ENCODE data around the gene GJD2. TPM values are rescaled to one million over a fixed set of nuclear protein-coding genes. Genes with fewer than 3 reads are reported as not detected.
A peak's percentile ranks its signal among the peaks of the same experiment; 100 is the strongest.

Gene GJD2
- not detected in 2 replicates for total RNA-seq (2014; rRNA removed; shearing (Covaris generic))
- polyA plus RNA-seq (2014; cell fraction: nucleus; rRNA removed) = not detected in 2 replicates

- no peak for DNase-seq (ENCODE audit: extremely low read depth, low read depth)
Measured at GRCh38 chr15:34754674-34755418, at the start of gene GJD2. TSS of gene GJD2 (minus strand) at chr15:34754998. CDS start at chr15:34754488, 510 bp downstream.

- DNase-seq (ENCODE audit: extremely low read depth, low read depth) = no peak
Measured at GRCh38 chr15:34804113-34804512, 49.3 kb upstream of the GJD2 start.

- DNase-seq (ENCODE audit: extremely low read depth, low read depth) = no peak
Measured at GRCh38 chr15:34802803-34803750, 48.3 kb upstream of the GJD2 start.

DNA sequence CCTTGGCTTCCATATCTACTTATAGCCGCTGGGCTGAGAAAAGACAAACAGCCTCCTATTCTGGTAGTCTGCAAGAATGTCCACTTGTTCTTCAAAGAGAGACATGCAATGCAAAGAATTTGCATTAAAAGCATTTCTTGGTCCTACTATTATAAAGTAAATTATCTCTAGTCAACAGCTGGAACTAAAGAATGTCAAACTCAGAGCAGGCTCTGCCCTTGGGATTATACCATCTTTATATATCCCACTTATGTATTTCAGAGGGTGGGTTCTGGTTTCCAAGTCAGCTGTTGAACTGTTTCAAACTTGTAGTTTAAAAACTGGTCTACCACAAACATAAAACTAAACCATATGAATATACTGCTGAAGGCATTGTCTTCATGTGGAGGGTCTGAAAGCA is 47.6 kb upstream of the GJD2 start:
- DNase-seq (ENCODE audit: extremely low read depth, low read depth) = no peak

DNA sequence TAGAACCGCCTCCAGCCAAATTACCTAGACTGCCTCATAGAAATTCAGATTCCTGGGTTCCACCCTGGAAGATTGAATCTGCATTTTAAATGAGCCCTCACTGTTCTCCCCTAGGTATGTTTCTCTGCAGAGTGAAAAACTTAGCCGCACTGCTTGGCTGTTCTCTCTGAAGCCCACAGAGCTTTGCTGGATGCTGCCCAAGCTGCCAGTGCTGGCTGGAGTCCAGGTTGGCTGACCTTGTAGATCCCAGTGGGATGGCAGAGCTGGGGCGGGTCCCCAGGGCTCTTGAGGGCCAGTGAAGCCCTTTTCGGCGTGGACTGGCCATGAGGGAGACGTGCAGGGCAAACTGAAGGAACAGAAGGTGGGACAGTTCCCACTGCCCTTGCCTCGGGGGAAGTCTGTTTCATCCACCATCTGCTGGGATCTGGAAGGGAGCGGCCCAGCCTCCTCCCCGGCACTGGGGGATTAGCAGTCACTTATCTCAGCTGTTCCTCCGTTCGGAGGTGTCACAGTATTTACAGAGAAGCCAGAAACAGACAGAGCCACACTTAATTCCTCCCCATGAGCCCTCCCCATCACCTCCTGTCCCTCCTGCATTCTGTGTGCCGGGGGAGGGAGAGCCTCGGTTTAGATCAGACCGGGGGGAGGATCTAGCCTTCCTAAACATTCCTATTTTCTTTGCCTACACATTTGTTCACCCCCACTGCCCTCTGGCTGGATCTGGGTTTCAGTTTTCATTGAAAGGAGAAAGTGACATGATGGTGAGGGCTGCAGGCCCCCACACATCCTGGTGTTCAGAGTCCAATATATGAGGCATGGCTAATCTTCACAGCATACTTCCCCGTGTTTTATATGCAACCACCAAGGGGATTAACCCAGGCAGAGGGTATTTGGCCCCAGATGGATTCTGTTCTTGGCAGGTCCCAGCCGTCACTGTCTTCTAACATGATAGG is 44.6 kb upstream of the GJD2 start:
- no peak for DNase-seq (ENCODE audit: extremely low read depth, low read depth)

DNA sequence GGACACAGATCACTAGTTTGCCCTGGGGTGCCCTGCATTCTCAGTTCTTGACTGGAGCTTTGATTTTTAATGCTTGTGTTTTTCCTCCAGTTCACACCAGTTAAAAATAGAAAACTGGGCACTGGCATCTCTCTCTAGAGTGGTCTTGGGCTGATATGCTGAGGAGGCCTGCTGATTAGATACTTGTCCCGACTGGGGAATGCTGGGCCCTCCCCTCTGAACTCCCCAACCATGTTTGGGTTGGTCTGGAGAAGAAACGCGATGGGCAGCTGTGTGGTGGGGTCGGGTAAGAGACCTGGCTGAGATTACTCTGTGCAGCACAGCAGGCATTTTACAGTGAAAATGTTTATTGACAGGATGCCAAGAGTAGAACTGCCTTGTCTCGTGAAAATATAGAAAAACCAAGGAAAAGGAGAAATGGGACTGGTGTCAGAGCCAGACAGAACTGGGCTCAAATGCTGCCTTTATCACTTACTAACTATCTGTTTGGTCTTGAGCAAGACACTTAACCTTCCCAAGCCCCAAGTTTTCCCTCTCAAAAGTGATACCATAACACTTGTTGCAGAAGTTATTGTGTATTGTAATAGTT is 42.1 kb upstream of the GJD2 start:
- no peak for DNase-seq (ENCODE audit: extremely low read depth, low read depth)

DNA sequence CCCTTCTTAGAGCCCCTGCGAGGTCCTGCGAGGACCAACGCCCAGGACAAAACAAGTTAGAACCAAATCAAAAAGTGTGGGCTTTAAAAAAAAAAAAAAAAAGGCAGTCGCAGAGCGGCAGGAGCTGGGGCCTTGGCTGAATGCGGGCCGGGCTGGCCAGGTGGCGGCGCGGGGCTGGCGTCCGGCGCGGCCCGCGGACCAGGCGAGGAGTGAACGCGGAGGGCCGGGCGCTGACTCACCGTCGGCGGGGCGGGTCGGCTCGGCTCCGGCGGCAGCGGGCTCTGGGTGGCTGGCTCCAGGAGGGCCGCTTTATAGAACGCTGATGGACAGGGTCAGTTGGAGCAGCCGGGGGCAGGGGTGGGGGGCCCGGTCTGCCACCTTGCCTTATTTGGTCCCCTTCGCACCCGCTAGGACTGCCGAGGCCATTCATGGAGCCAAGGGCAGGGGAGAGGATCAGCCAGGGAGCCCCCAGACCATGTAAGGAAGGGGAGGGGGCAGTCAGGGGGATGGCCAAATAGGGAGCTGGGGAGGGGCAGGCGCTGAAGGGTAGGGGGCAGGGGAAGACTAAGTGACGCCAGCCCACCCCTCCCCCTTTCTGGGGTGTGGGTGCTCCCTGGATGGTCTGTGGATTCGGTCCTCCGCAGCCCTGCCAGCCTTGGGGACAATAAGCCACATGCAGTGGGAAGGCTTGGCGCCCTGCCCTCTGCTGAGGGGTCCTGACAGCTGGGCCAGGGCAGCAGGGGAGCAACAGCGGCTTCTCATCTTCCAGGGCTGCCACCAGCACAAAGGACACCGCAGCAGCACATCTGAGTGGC is 40.7 kb upstream of the GJD2 start, which contains the start of gene ACTC1:
Gene ACTC1 (minus strand): TSS at position 283 of the 815 bp plus-strand sequence. CDS start 741 bp downstream, outside the sequence.
- DNase-seq (ENCODE audit: extremely low read depth, low read depth) = peak; percentile 25

DNA sequence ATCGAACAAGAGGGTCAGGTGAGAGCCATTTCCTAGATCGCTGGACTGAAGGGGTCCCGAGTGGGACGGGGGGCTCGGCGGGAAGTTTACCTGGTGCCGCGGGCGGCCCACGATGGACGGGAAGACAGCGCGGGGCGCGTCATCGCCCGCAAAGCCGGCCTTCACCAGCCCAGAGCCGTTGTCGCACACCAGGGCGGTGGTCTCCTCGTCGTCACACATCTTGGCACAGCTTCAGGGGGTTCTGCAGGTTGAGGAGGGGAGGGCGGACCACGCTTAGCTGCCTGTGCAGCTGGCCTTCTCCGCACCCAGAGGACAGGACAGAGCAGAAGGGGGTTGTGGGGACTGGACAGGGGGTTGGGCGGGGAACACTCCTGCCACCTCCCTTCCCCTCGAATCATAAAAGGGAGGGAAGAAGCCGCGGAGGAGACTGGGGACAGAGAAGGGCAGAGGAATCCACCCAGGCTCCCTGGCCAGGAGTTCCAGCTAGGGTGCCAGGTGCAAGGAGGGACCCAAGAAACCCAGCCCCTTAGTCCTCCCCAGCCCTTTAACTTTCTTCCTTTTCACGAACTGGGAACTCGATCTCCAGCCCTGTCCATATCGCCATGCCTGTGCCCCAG is 39.9 kb upstream of the GJD2 start:
- DNase-seq (ENCODE audit: extremely low read depth, low read depth) = no peak

DNA sequence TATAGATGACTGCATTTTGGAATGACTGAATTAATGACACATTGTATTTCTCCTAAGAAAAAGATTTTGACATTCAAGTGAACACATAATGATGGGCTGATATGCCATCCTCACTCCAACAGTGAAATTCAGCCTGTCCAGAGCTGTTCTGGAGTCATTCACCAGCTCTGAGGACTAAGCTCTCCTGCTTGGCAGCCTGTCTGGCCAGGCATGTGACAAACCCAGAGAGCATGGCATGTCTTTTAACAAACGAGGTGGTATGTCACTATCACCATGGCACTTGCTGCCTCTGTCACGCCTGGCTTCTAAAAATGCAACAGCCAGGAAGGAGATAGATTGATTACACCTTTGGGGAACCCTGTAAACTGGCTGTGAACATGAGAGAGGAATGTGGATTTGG is 39.1 kb upstream of the GJD2 start:
- DNase-seq (ENCODE audit: extremely low read depth, low read depth) = no peak

- no peak for DNase-seq (ENCODE audit: extremely low read depth, low read depth)
Measured at GRCh38 chr15:34793071-34793470, 38.3 kb upstream of the GJD2 start.

DNA sequence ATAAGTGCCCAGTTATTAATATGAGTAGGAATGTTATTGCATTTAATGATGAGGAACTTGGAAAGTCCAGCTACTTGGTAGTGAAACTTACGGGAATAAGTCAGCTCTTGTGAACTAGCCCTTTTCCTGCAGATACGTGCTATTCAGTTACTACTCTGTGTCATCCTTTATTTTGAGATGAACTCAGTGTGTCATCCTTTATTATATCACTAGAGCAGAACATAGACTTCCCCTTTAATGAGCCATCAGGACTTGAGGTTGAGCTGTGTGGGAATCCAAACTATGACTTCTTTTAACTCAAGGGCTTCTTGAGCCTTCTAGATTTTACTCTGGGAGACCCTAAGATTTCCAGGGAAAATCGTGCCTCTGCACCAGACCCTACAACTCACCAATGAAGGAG is 36.9 kb upstream of the GJD2 start:
- no peak for DNase-seq (ENCODE audit: extremely low read depth, low read depth)

DNA sequence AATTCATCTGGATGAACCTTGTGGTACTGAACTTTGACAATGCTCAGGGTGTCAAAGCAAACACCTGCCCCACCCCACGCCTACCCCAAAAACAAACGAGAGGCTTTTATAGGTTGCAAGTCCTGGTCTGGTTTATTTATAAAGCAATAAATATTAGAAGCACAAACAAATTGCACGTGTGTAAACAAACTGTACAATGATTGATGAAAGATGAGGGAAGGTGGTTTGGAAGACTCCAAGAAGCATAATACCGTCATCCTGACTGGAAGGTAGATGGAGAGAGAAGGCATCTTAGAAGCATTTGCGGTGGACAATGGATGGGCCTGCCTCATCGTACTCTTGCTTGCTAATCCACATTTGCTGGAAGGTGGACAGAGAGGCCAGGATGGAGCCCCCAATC is 35.3 kb upstream of the GJD2 start:
- DNase-seq (ENCODE audit: extremely low read depth, low read depth) = no peak

- no peak for DNase-seq (ENCODE audit: extremely low read depth, low read depth)
Measured at GRCh38 chr15:34789326-34789725, 34.5 kb upstream of the GJD2 start.

GRCh38 chr15:34786206-34786605 is 31.4 kb upstream of the GJD2 start:
- DNase-seq (ENCODE audit: extremely low read depth, low read depth) = no peak

DNA sequence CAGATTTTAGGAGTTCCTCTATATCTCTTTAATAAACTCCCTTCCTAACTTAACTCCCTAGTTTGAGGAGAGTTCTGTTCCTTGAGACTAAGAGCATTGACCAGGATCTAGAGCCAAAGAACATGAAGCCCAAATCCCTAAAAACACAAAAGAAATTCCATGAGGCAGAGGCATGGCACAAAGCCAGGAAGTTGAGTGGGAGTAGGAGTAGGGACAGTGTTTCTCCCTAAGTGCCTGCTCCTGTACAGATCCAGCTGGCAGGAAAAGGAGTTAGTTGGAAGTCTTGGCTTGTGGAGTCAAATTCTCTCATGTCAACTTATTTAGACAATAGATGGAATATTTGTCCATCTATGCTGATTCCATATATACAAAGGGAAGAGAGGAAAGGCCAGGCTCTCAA is 29.2 kb upstream of the GJD2 start:
- no peak for DNase-seq (ENCODE audit: extremely low read depth, low read depth)

DNA sequence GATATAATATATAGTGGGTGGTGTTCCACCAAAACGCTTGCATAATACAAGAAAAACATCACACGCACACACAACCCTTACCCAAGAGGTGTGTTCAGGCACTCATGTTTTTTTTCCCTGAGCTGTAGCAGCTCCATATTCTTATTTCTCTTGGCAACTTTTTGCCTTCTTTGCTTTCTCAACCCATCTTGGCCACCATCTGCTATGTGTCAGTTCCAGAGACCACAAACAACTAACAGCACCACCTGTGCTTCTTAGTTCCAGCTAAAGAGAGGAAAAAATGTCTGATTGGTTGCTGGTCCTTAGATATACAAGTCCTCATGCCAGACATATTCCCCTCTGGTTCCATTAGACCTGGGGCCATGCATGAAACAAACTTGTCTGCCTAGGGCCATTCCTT is 28.6 kb upstream of the GJD2 start:
- no peak for DNase-seq (ENCODE audit: extremely low read depth, low read depth)

DNA sequence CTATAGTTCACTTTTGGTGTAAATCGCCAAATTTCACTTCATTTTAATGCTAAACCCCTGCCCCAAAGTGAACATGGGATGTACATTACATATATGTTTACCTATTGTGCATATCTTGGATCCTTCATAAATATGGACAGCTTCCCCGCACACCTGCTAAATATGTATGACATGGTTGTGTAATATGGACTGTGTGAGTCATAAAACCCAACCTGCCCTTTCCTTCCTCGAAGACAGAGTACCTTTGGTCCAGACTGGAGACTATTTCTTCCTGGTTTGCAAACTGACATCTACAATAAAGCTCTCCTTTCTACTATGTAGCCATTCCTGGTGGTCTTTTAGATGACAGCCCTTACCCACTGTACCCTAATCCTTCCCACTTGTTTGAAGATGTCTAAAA is 28.1 kb upstream of the GJD2 start:
- DNase-seq (ENCODE audit: extremely low read depth, low read depth) = no peak

DNA sequence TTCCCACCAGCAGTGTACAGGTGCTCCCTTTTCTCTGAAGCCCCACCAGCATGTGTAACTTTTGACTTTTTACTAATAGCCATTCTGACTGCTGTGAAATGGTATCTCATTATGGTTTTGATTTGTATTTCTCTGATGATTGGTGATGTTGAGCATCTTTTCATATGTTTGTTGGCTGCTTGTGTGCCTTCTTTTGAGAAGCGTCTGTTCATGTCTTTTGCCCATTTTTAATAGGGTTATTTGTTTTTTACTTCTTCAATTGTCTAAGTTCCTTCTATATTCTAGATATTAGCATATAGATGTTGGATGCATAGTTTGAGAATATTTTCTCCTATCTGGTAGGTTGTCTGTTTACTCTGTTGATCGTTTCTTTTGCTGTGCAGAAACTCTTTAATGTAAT is 25.9 kb upstream of the GJD2 start:
- no peak for DNase-seq (ENCODE audit: extremely low read depth, low read depth)

- DNase-seq (ENCODE audit: extremely low read depth, low read depth) = no peak
Measured at GRCh38 chr15:34776606-34777105, 21.9 kb upstream of the GJD2 start.

Measured in NCI-H460 (cell line).